HFF-Myc (cell line): Measurements from ENCODE around the gene COL13A1.

Experiments used
- DNase-seq: peaks from one replicate; pipeline ENCODE4 v3.0.0-alpha.2; 2011; ENCODE audit warnings: low read depth; ENCODE audit errors: extremely low read depth
- H3K4me3 ChIP-seq: replicated peaks from 2 replicates; pipeline ENCODE4 v1.5.1; 2011; ENCODE audit warnings: low read depth, mild to moderate bottlenecking, control low read depth, low read length
- TF ChIP-seq, protein P1 (sequence below): IDR thresholded peaks from 2 replicates; pipeline ENCODE4 v1.5.1; 2012; ENCODE audit warnings: mild to moderate bottlenecking, low read depth, low read length, control low read depth; ENCODE audit errors: missing control alignments

The COL13A1 gene

DNA sequence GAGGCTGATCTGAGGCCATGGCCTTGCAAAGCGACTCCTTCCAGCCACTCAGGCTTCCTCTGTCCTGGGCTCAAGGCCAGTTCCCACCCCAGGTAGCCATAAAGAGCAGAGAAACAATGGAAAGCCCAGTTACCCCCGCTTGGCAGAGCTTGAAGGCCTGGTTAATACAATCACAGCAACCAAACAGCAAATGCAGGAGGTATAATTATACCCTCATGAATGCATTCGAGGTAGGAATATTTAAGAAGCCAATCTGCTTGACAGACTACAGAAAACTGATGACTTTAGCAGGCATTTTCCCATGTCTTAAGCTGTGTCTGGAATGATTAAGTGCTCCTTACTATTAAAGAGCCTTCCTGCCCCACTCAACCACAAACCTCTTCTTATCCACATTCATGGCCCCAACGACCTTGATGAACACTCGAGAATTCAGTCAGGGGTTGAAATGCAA lies 136.9 kb downstream of the COL13A1 start:
- DNase-seq, result no peak
- H3K4me3 ChIP-seq, result no peak overlapping the region
- TF ChIP-seq, protein P1, sequence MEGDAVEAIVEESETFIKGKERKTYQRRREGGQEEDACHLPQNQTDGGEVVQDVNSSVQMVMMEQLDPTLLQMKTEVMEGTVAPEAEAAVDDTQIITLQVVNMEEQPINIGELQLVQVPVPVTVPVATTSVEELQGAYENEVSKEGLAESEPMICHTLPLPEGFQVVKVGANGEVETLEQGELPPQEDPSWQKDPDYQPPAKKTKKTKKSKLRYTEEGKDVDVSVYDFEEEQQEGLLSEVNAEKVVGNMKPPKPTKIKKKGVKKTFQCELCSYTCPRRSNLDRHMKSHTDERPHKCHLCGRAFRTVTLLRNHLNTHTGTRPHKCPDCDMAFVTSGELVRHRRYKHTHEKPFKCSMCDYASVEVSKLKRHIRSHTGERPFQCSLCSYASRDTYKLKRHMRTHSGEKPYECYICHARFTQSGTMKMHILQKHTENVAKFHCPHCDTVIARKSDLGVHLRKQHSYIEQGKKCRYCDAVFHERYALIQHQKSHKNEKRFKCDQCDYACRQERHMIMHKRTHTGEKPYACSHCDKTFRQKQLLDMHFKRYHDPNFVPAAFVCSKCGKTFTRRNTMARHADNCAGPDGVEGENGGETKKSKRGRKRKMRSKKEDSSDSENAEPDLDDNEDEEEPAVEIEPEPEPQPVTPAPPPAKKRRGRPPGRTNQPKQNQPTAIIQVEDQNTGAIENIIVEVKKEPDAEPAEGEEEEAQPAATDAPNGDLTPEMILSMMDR, result no peak

DNA sequence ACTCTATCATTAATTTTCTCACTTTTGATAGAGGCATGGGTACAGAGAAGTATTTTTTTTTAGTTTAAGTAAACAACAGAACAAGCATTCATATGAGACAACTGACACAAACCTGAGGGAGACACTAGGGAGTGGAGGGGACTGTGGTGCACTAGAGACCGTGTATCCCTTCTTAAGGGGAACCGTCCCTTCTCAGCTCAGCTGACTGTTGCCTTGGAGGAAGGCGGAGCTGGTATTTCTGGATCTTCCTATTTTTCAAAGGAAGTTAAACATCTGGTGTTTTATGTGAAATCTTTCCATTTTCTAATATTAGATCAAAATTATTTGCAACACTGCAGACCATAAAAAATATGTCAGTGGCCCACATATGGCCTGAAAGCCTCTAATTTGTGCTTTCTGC lies 137.4 kb downstream of the COL13A1 start:
- no peak overlapping the region for H3K4me3 ChIP-seq
- TF ChIP-seq, protein P1, result no peak
- DNase-seq, result no peak

DNA sequence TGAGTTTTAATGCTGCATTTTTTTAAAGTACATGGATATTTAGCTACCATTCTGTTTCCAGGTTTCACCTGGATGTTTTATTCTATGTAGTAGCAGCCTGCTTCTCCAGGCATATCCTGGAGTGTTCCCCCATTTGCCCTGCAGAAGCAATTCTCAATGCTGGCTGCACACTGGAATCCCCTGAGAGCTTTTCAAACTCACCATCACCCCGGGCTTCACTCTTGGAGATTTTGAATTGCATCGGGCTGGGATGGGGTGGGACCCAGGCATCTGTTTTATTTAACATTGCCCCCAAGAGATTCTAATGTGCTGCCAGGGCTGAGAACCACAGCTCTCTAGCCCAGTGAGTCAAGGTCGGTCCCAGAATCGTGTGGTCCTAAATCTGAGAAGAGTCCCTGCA lies 137.8 kb downstream of the COL13A1 start:
- no peak for DNase-seq
- TF ChIP-seq, protein P1, result no peak
- H3K4me3 ChIP-seq, result no peak overlapping the region

DNA sequence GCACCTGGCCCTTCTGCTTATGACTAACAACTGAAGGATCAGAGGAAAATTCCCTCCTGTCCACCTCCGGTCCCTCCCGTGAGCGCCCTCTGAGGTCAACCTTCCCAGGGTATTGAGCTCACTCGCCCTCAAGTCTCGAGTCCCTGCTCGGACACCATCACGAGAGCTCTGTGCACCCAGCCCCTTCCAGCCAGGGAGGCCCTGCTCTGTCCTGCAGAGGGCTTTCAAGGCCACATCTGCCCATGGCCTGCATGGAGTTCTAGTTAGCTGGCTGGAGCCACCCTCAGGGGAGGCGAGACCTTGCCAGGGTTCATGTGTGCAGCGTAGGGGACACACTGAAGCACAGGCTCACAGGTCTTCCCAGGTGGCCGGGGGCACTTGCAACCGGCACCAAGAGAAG lies 140.0 kb downstream of the COL13A1 start:
- TF ChIP-seq, protein P1, result no peak
- DNase-seq, result no peak
- no peak overlapping the region for H3K4me3 ChIP-seq

DNA sequence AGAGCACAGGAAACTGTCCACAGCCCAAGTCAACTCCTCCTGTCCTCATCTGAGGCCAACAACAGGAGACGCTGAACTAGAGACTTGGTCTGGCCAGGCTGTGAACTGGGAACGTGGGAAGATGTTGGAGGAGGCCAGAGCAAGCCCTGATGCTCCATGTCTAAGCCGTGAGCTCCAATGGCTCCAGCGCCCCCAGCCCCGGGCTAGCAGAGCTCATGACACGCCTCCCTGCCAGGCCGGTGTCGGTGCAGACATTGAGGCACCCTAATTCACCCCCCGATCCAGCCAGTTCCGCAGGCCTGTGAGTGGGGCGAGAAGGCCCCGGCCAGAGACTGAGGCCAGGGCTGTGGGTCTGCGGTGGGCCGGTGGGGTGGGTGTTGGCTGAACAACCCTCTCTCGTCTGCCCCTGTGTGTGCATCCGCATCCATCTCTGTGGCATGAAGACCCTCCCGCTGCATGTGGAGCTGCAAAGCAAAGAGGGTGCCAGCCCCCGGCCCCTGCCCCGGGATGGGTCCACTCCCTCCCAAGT lies 141.7 kb downstream of the COL13A1 start:
- no peak for DNase-seq
- TF ChIP-seq, protein P1, result no peak
- no peak overlapping the region for H3K4me3 ChIP-seq

DNA sequence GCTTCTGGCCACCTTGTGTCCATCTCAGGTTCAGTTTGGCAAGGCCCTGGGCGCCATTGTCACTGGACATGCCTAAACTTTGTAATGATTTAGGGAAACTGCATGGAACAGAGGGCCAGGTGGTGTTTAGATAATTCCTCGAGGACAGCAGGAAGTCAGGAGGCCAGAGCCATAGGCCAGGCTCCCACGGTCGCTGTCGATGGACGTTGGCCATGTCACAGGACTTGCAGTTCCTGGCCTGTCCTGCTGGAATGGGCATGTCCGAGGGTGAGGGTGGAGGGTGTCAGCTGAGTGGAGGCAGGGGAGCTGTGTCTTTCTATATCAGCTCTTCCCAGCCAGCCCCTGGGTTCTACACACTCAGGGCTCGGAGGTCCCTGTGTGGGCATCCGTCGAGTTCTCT lies 143.1 kb downstream of the COL13A1 start:
- TF ChIP-seq, protein P1, result no peak
- no peak for DNase-seq
- no peak overlapping the region for H3K4me3 ChIP-seq

DNA sequence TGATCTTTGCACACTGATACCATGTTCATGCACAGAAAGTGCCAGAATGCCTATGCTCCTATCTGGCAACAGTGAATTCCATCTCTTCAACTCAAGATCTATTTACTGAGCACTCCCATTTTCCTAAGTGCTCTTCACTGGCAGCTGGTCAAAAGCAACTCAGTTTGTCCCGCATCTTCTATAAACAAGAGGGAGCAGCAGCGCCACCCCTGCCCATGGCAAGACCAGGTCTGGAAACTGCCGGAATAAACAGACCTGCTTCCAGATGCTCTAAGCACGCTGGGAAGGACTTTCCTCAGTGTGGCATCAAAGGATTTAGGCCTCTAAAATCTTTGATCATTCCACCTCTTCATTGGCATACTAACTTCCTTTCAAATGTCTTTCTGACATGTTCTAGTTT lies 146.6 kb downstream of the COL13A1 start:
- DNase-seq, result no peak
- TF ChIP-seq, protein P1, result no peak
- H3K4me3 ChIP-seq, result no peak overlapping the region
